Thyroid gland (tissue), 4 donors: ENCODE results near the gene IRF2. TPM values are rescaled to one million over a fixed set of nuclear protein-coding genes. Genes with fewer than 3 reads are reported as not detected.

Source experiments
- DNase-seq, 2 donors: peaks; one replicate each; pipeline ENCODE4 v3.0.0-alpha.2; 2019
- H3K27ac ChIP-seq, 3 donors: fragments of 200-600 bp; sonication (generic); 1 replicate in 2 of 3; 2 replicates in 1 of 3; pipeline ENCODE4 v1.5.1; 2016 to 2019; ENCODE audit warnings: mild to moderate bottlenecking in 1 of 3, moderate library complexity in 1 of 3
- H3K27me3 ChIP-seq: fragments of 200-600 bp; sonication (generic); one replicate; pipeline ENCODE4 v1.5.1; 2019
- H3K36me3 ChIP-seq, 2 donors: fragments of 200-600 bp; sonication (generic); one replicate each; pipeline ENCODE4 v1.5.1; 2016 to 2019
- H3K4me1 ChIP-seq, 2 donors: fragments of 200-600 bp; sonication (generic); one replicate each; pipeline ENCODE4 v1.5.1; 2017 to 2019
- H3K4me3 ChIP-seq, 3 donors: fragments of 200-600 bp; sonication (generic); replicated peaks in 1 of 3; 1 replicate in 2 of 3; 2 replicates in 1 of 3; pipeline ENCODE4 v1.5.1; 2016; ENCODE audit warnings: mild to moderate bottlenecking in 1 of 3
- H3K9me3 ChIP-seq: fragments of 200-600 bp; sonication (generic); one replicate; pipeline ENCODE4 v1.5.1; 2017
- CTCF ChIP-seq, 6 experiments: fragments of 200-600 bp in 3 of 6; fragments of 450-650 bp in 3 of 6; sonication (generic) in 3 of 6; IDR thresholded peaks; one replicate each; pipeline ENCODE4 v1.5.1; 2016 to 2019; ENCODE audit warnings: antibody characterized with exemption in 6 of 6, mild to moderate bottlenecking in 2 of 6, inconsistent platforms in 1 of 6, moderate library complexity in 1 of 6
- POLR2A ChIP-seq, 2 donors: fragments of 450-650 bp; IDR thresholded peaks; one replicate each; pipeline ENCODE4 v1.6.1; 2017; ENCODE audit warnings: antibody characterized with exemption in 2 of 2, mild to moderate bottlenecking in 2 of 2, moderate library complexity in 1 of 2
- WGBS, 2 donors: methylation state at CpG; one replicate each; pipeline ENCODE4 v1.1.5; 2017; 5-methylcytosine and 5-hydroxymethylcytosine counted together
- intact Hi-C: fragments of 100-400 bp; cut with DNase I; formaldehyde crosslinking; loops from one replicate; pipeline ENCODE4 v1.15.1; 2023
- total RNA-seq, 4 donors: library from RNA; depleted of rRNA; stranded (reverse); fragments of >200 nt; gene quantifications; one replicate each; pipeline ENCODE4 v1.2.3, GENCODE V29; 2016

IRF2 gene
- total RNA-seq, 4 donors from 2014 or later: 24.7 to 39.8 (median 34.5) TPM

- H3K4me3 ChIP-seq: no peak overlapping the region
- no peak for DNase-seq
- H3K9me3 ChIP-seq: no peaks in the 10 kb centered on the region
- WGBS, 2 donors: 93 to 97% methylated on average over 5 of the region's 5 CpGs
- H3K27ac ChIP-seq: no peak overlapping the region
- no peaks in the 10 kb centered on the region for H3K27me3 ChIP-seq
- TF ChIP-seq POLR2A (IDR thresholded peaks at IDR 0.05) (no peak), CTCF (IDR thresholded peaks at IDR 0.05) (no peak)
- no peaks in the 10 kb centered on the region for H3K36me3 ChIP-seq
- intact Hi-C loops: no loop called here
- H3K4me1 ChIP-seq: peaks cover 0 to 4% of the 10 kb centered on the region in 2 donors
These were observed 36.8 kb upstream of the IRF2 start for GRCh38 chr4:184511156-184511555.

DNA sequence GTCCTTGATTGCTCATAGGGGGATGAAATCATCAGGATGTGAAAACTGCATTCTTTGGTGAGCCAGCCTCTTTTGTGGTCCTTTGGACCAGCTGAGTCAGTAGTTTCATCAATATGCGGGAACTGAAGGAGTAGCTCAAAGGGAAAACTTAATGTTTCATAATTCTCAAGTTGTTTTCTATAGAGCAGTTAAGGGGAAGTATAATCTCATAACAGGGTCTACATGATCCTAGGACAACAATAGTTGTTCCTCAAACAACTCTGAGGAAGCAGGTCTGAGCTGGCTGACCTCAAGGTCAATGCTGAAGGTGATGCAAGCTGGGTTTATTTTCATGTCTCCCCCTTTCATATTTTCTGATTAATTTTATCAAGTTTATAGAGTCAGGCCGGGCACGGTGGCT, 36.1 kb upstream of the IRF2 start:
- intact Hi-C loops: no loop called here
- no peaks in the 10 kb centered on the region for H3K36me3 ChIP-seq
- no peak for DNase-seq
- no peak overlapping the region for H3K27ac ChIP-seq
- peaks cover 0 to 4% of the 10 kb centered on the region in 2 donors for H3K4me1 ChIP-seq
- no peaks in the 10 kb centered on the region for H3K9me3 ChIP-seq
- no peaks in the 10 kb centered on the region for H3K27me3 ChIP-seq
- TF ChIP-seq CTCF (IDR thresholded peaks at IDR 0.05) (no peak), POLR2A (IDR thresholded peaks at IDR 0.05) (no peak)
- 98 to 99% methylated on average over 3 of the region's 3 CpGs for WGBS, 2 donors
- no peak overlapping the region for H3K4me3 ChIP-seq

GRCh38 chr4:184506527-184507121, 32.3 kb upstream of the IRF2 start:
- Histone ChIP-seq H3K27me3 (no peaks in the 10 kb centered on the region), H3K4me3 (no peak overlapping the region), H3K4me1 (no peaks in the 10 kb centered on the region), H3K9me3 (no peaks in the 10 kb centered on the region), H3K36me3 (no peaks in the 10 kb centered on the region), H3K27ac (no peak overlapping the region)
- intact Hi-C loops: no loop called here
- TF ChIP-seq CTCF (IDR thresholded peaks at IDR 0.05) (no peak), POLR2A (IDR thresholded peaks at IDR 0.05) (no peak)
- 84 to 88% methylated on average over 7 of the region's 7 CpGs for WGBS, 2 donors
- DNase-seq: no peak

DNA sequence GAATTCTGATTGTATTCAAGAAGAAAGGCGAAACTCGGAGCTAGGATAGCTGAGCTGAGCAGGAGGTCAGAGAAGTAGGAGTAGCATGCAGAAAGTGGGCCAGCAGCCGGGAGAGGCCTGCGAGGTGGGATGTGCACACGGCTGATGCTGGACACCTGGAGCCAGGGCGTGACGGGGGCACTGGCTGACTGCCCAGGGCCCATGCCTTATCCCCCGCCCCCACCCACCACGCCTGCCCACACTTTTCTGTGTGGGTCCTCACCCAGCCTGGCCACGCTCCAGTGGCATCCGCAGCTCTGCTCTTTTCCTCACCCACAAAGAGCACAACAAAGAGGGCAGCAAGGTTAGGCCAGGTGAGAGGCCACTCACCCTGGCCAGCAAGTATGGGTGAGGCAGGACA, 30.0 kb upstream of the IRF2 start:
- Histone ChIP-seq H3K9me3 (no peaks in the 10 kb centered on the region), H3K4me1 (no peaks in the 10 kb centered on the region), H3K27me3 (no peaks in the 10 kb centered on the region), H3K4me3 (no peak overlapping the region), H3K36me3 (no peaks in the 10 kb centered on the region), H3K27ac (no peak overlapping the region)
- intact Hi-C loops: no loop called here
- no peak for TF ChIP-seq POLR2A (IDR thresholded peaks at IDR 0.05)
- WGBS, 2 donors: 75 to 83% methylated on average over 11 of the region's 11 CpGs
- no peak for DNase-seq

- no peaks in the 10 kb centered on the region for H3K27me3 ChIP-seq
- H3K27ac ChIP-seq: no peak overlapping the region
- H3K4me1 ChIP-seq: no peaks in the 10 kb centered on the region
- no peaks in the 10 kb centered on the region for H3K9me3 ChIP-seq
- H3K4me3 ChIP-seq: no peak overlapping the region
- intact Hi-C loops: no loop called here
- 83 to 84% methylated on average over 7 to 8 of the region's 8 CpGs for WGBS, 2 donors
- no peak for DNase-seq
- TF ChIP-seq CTCF (IDR thresholded peaks at IDR 0.05) (no peak), POLR2A (IDR thresholded peaks at IDR 0.05) (no peak)
- no peaks in the 10 kb centered on the region for H3K36me3 ChIP-seq
These were observed 29.5 kb upstream of the IRF2 start for GRCh38 chr4:184503869-184504300.
